Stimulated activated CD4-positive, alpha-beta T cell treated with anti-CD3 and anti-CD28 coated beads, Interleukin-1b, Interleukin-23, amount 100 ng/mL, for 24 hours (primary cell): ENCODE data around the gene BEND3.
A peak's percentile ranks its signal among the peaks of the same experiment; 100 is the strongest.
"Not testable (repeated sequence)": the region's sequence is repeated elsewhere in the genome, so short reads cannot be mapped to it uniquely, and the experiment has no call there.

Experiments used
- DNase-seq, 4 experiments: peaks; one replicate each; pipeline ENCODE4 v3.0.0-alpha.2; 2020; ENCODE audit warnings: low read depth in 4 of 4, low spot score in 1 of 4

Gene BEND3

DNA sequence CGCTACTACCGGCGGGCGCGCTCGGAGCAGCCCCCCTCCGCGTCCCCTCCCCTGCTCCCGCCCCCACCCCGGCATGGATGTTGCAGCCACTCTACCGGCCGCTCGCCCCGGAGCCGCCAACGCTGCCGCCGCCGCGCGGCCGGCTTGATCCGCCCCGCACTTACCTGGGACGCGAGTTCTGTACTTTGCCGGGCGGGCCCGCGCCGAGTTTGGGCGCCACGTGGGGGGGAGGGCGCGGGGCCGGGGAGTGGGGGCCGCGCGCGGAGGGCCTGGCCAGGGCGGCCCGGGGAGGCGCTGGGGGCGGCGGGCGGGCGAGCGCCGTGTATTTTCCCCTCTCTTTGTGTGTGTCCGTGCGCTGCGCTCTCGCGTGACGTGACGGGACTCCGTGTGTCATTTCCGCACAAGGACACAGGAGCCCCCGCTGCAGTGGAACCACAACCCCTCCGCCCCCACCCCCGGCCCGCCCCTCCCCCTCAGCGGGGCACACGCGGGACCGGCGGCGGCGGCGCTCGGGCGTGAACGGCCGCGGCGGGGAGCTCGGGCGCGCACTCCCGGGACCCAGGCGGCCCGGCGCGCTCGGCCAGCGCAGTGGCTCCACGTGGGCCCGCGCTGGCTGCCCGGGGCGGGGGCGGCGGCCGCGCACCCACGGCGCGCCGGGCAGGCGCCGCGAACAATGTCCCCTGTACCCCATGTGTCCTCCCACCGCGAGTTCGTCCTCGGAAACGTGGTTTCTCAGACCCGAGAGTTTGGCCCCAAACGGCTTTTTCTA is at the start of gene BEND3:
Gene BEND3 (minus strand): TSS at position 590 of the 769 bp plus-strand sequence. CDS start 16,230 bp downstream, outside the sequence.
- peak in 2 of 4 experiments; percentile 8 to 27 for DNase-seq

GRCh38 chr6:107164299-107164698 is 49.0 kb upstream of the BEND3 start:
- not testable (repeated sequence) for DNase-seq

GRCh38 chr6:107161521-107161920 is 46.2 kb upstream of the BEND3 start:
- DNase-seq: no peak

DNA sequence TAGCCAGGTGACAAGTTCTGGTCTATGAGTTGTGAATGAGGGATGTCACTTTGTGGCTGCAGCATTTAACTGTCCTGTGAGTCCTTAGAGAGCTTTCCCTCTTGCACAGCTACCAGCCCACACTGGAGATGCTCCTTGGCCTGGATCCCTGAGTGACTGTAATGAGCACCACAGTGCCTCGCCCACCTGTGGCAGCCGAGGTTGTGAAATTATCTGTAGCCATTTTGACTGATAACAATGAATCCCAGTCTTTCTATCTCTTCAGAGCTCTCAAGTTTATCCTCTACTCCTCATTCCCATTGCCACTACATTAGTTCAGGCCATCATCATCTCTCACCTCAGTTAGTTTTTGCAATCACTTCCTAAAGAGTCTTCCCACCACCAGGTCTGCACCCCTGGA is 41.3 kb upstream of the BEND3 start:
- no peak for DNase-seq

GRCh38 chr6:107154801-107155160 is 39.5 kb upstream of the BEND3 start:
- no peak for DNase-seq

DNA sequence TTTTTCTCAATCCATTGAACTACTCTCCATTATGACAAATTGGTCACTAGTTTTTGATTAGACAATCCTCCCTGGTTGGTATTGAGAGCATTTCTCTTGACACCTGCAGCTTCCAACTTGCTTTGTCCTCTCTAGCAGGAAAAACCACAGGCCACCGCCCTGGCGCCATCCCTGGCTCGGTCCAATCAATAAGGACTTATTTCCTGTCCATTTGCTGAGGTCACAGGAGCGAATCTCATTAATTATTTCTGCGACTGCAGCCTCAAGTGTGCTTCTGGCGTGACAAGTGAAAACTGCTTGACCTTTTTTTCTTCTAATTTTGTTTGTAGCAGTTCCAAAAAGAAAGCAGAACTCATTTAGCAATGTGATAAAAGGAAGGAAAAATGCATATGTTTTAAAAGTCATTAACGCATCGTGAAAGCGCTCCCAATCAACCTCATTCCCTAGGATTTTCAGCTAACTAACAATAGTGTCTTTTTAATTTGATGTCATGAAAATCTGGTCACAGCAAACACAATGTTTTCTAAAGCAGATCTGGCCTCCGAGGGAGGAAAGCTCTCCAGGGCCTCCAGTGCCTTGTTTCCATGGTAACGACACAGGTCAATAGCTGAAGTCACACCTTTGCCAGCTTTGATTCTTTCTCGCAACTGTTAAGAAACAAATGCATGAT is 39.0 kb upstream of the BEND3 start:
- DNase-seq: no peak

DNA sequence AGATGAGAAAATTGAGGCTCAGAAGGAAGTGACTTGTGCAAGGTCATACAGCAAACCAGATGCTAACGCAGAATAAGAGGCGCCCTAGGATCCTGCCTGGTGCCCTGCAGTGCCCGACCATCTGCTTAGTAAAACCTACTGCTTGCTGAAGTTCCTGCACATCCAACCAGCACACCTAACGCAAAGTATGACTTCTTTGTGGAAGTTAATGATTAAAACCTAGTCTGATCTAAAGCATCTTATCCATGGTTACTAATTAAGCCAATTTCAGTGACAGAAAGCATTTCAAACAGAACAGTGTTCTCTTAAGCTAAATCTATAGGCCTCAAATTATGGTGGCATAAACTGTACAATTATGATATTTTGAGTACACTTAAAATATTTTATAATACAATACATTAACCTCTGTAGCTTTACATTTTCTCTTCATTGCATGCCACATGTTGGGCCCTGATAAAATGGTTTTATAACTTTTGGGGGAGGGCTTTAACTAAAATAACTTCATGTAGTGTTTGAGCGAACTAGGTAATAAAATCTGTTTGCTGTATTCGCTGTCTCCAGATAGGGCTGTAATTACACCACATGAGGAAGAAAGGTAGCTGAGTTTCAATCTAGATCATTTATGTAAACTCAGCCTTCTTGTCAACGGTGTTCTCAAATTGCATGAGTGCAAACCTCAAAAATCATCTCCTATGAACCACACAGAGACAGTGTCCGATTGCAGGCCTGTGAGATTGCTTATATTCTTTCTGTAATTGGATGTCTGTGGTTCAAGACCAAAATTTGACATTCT is 37.5 kb upstream of the BEND3 start:
- no peak for DNase-seq

DNA sequence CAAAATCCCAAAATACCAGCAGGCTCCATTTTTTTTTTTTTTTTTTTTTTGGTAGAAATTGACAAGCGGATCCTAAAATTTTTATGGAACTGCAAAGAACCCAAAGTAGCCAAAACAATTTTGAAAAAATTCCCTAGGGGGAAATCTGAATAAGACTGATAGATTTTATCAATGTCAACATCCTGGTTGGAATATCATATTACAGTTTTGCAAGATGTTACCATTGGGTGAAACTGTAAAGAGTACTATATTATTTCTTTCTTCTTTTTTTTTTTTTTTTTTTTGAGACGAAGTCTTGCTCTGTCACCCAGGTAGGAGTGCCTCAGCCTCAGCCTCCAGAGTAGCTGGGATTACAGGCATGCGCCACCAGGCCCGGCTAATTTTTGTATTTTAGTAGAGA is 29.4 kb upstream of the BEND3 start:
- no peak for DNase-seq

DNA sequence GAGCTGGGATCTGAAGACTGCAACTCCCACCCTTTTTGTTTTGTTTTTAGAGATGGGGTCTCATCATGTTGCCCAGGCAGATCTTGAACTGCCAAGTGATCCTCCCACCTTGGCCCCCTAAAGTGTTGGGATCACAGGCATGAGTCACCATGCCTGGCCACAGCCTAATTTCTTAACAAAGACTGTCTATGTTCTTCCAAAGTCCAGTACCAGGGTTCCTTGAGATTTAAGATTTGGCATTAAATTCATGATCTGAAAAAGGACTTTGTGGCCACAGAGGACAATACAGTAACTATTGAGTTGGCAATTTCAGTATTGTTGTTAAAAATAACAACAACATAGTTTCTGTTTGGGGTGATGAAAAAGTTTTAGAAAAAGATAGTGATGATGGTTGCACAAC is 28.7 kb upstream of the BEND3 start:
- no peak for DNase-seq

- DNase-seq: no peak
These were observed 25.3 kb upstream of the BEND3 start for GRCh38 chr6:107140581-107140980.

DNA sequence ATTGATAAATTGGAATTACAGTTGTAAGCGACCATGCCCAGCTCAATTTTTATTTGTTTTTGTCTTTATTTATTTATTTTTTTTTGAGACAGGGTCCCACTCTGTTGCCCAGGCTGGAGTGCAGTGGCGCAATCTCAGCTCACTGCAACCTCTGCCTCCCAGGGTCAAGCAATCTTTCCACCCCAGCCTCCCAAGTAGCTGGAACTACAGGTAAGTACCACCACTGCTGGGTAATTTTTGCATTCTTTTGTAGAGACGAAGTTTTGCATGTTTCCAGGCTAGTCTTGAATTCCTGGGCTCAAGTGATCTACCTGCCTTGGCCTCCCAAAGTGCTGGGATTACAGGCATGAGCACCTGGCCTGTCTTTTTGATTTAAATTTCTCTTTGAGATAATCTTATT is 21.0 kb upstream of the BEND3 start:
- DNase-seq: not testable (repeated sequence)

GRCh38 chr6:107135048-107135680 is 19.8 kb upstream of the BEND3 start:
- not testable (repeated sequence) for DNase-seq

GRCh38 chr6:107132330-107132954 is 17.1 kb upstream of the BEND3 start:
- DNase-seq: no peak

DNA sequence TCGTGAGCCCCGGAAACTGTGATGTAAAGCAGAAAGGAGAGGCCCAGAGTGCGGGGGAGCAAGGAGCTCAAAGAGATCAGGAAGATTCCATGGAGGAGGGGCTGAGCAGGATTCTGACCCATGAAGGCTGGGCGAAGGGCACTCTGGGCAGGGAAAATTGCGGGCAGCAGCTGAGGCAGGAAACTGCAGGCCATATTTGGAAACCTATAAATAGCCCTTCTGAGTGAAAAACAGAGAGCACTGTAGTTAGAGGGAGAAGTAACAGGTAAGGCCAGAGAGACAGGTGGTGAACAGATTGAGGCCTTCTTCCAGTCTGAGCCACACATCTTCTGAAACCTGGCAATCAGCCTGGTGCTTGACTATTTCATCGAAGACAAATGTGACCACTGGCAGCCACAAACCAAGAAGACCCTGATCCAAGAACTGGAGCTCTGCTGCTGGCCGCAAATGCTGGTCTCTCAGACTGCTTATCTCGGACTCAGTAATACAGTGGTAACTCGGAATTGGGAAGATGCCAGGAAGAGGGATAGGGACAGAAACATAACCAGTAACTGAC is 14.1 kb upstream of the BEND3 start:
- DNase-seq: no peak

GRCh38 chr6:107128577-107128976 is 13.3 kb upstream of the BEND3 start:
- DNase-seq: no peak

DNA sequence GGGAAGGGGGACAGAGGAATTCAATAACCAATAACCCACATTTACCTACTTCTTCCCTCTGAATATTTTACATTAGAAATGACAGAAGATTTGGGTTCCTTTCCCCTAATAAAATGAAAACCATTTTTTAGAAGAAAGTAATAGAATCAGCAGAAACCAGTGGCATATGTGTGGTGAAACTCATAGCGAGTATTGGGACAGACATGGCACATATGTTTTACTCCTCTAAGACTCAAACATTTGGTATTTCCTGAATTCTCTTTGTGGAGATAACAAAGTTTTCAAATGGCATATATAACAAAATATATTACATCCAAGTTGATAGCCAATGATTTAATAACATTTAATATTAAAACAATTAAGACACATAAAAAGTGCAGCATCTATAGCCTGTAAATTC is 12.9 kb upstream of the BEND3 start:
- DNase-seq: no peak

- DNase-seq: no peak
These were observed 10.5 kb upstream of the BEND3 start for GRCh38 chr6:107125771-107126170.

DNA sequence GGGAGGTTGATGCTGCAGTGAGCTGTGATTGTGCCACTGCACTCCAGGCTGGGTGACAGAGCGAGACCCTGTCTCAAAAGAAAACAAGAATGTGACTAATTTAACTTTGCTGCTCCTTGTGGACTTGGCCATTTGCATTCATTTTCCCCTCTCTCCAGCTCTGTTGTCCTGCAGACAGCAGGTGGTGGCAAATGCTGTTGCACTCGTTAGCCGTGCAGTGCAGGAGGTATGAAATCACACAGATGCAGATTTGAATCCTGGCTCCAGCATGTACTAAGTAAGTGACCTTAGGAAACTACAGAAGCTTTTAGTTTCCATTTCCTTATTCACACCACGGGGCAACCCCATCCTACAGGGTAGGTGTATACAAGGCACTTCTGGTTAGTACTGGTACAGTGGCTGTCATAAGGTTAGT is 9.6 kb upstream of the BEND3 start:
- no peak for DNase-seq

DNA sequence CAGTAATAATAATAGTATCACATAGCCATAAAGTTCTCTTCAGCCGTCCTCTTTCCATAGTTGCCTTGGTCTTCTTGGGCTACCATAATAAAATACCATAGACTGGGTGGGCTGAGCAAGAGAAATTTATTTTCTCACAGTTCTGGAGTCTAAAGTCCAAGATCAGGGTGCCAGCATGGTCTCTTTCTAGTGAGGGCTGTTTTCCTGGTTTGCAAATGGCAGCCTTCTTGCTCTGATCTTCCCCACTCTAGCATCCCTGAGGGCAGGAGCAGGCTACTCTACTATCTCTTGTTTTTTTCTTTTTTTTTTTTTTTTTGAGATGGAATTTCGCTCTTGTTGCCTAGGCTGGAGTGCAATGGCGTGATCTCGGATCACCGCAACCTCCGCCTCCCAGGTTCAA is 8.2 kb upstream of the BEND3 start:
- no peak for DNase-seq

GRCh38 chr6:107122748-107123147 is 7.4 kb upstream of the BEND3 start:
- no peak for DNase-seq
